SW 1271 (cell line): ENCODE measurements around the gene TBL1XR1.
"Not testable (repeated sequence)": the region's sequence is repeated elsewhere in the genome, so short reads cannot be mapped to it uniquely, and the experiment has no call there.

Source experiments
- DNase-seq, 2 experiments: peaks; one replicate each; lab custom pipeline; 2025; lab: John Stamatoyannopoulos, UW

TBL1XR1 gene

GRCh38 chr3:177141899-177142646, 55.2 kb downstream of the TBL1XR1 start:
- DNase-seq, result no peak

DNA sequence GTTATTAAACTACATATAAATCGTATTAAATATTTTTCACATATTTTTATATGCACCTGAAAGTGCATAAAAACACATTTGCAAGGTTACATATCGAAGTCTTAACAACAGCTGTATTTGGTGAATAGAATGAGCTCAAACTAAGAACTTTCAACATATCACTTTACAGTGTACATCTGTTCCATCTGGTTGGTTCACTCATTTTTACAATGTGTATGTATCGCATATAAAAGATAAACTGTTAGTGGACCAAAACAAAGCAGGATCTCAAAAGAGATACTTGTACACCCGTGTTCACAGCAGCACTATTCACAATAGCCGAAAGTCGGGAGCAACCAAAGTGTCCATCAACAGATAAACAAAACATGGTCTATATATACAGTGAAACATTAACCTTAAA, 55.8 kb downstream of the TBL1XR1 start:
- DNase-seq, result no peak

DNA sequence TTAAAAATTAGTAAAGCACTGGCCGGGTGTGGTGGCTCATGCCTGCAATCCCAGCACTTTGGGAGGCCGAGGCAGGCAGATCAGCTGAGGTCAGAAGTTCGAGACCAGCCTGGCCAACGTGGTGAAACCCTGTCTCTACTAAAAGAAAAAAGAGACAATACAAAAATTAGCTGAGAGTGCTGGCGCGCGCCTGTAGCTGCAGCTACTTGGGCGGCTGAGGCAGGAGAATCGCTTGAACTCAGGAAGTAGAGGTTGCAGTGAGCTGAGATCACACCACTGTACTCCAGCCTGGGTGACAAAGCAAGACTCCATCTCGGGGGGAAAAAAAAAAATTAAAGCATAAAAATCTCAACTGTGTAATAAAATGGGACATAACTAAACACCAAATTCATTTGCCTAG, 58.1 kb downstream of the TBL1XR1 start:
- DNase-seq, result not testable (repeated sequence)

DNA sequence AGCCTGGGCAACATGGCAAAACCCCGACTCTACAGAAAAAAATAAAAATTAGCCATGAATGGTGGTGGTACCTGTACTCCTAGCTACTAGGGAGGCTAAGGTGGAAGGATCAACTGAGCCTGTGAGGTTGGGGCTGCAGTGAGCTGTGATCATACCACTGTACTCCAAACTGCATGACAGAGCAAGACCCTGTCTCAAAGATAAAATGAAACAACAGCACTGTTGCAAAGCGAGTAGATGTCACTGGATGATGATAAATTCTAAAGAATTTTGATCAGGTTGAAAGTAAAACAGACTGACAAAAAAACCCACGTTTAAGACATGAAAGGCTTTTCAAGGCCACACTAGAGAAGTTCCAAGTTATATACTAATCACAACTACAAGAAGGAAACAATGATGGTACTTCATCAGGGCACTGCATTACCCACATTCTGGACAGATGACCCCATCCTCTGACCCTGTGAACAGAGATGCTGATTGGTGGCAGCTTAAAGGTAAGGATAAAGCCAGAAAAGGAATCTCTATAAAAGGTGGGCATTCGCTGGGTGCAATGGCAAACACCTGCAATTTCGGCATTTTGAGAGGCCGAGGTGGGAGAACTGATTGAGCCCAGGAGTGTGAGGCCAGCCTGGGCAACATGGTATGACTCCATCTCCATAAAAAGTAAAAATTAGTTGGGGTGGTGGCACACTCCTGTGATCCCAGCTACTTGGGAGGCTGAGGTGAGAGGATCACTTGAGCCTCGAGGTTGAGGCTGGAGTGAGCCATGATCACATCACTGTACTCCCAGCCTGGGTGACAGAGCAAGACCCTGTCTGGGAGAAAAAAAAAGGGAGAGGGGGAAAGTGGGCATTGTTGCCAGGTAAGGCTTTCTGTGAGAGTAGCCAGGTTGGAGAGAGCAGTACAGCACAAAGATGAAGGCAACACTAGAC, 59.2 kb downstream of the TBL1XR1 start:
- no peak for DNase-seq

DNA sequence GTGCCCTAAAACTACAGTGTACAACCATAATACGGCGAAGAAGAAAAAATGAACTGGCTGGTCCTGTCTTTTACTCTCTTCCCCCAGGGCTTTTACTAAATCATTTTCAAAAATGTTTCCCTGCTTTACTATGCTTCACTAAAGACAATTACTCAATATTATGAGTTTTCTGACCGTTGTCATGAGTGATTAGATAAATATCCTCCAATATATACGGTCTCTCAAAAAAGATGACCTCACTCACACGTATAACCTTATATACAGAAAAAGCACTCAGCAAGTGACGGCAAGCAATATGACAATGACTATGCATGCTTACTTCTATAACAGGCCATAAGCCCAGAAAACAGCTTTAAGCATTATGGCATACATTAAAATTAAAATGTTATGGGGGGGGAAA, 60.5 kb downstream of the TBL1XR1 start:
- no peak for DNase-seq

GRCh38 chr3:177135841-177136492, 61.3 kb downstream of the TBL1XR1 start:
- DNase-seq, result no peak

DNA sequence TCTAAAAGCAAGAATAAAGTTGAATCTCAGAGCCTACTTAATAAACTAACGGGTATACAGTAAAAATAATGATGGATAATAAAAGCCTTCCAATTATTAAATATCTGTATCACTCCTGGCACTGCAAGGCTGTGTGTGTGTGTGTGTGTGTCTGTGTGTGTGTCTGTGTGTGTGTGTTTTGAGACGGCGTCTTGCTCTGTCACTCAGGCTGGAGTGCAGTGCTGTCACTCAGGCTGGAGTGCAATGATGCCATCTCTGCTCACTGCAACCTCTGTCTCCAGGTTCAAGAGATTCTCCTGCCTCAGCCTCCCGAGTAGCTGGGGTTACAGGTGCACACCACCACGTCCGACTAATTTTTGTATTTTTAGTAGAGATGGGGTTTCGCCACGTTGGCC, 62.5 kb downstream of the TBL1XR1 start:
- DNase-seq, result no peak

- no peak for DNase-seq
Measured at GRCh38 chr3:177133860-177134815, 63.1 kb downstream of the TBL1XR1 start.

- DNase-seq, result no peak
Measured at GRCh38 chr3:177131927-177132636, 65.2 kb downstream of the TBL1XR1 start.

DNA sequence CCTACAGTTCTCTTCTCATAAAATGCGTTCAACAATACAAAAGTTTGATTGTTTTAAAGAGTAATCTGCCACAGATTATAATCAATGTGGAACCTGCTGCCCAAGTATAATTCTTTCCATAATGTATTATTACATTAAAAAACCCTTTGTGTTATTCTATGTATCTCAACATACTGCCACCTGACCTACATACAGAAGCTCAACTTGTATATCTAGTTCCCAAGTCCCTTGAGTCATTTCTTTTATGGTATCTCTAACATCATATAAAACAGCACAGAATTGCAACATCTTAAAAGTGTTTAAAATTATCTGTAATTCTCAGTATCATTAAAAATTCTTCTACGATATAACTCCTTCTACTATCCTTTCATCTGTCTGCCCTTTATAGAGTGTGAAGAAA, 70.3 kb downstream of the TBL1XR1 start:
- DNase-seq, result no peak

DNA sequence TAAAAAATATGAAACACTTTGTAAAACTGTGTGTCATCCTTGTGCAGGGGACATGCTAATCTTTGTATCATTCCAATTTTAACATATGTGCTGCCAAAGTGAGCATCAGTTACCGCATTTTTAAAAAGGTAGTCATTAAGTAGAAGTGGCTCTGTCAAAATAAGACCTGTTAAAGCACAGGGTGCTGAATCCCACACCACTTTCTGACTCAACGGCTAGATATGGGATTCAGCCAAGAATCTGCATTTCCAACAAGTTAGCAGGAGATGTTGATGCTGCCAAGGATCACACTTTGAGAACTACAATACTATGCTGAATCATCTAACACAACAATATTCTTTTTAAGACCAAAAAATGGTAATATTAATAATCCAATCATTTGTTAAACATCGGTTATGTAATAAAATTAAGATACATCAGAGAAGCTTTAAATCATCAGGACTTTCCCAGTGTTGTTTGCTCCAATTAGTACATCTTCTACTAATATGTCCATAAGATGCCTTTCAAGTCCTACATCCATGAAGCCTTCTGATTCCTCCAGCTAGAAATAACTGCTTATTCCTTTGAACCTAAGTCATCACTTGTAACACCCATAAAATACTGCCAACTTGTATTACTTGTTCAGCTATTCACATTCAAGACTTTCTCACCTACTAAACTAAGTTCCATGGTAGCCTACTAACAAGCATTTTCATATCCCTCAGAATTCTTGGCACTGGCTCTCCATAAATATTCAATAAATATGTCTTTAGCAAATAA, 71.1 kb downstream of the TBL1XR1 start:
- no peak for DNase-seq

DNA sequence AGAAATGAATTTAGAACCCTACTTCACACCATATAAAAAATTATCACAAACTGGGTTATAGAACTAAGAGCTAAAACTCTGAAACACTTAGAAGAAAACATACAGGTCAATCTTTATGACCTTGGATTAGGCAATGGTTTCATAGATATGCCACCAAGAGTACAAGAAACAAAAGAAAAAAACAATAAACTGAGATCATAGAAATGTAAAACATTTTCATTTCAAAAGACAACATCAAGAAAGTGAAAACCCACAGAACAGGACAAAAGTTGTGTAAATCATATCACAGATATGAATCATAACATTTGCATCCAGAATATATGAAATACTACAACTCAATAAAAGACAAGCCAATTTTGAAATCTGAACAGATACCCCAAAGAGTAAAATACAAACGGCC, 72.4 kb downstream of the TBL1XR1 start:
- no peak for DNase-seq

- no peak for DNase-seq
Measured at GRCh38 chr3:177123822-177124221, 73.5 kb downstream of the TBL1XR1 start.

DNA sequence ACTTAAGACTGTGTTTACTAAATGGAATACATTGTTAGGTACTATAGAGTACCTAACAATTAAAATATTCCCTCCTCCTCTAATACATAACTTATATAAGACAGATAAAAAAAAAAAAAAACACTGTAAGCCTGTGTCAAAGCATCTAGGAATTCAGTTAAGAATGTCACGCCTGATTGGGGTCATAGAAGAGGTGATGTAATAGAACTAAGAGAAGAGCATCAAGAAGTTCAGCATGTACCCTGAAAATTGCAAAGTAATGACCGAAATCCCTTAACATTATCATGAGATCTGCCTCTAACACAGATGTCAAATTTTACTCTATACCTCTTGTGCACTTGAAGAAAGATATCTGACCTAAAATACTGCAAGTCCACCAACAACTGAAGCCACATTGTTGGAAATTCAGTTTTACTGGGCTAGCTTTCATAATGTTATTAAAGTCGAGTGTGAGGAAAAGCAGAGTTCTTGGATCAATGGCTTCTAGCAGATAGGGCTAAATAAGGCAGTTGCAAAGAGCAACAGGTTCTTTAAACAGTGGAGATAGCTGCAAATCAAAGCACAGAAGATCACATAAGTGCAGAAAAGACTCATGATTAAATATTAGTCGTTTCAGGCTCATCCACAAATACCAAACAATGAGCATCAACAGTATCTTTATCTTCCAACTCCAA, 75.0 kb downstream of the TBL1XR1 start:
- DNase-seq, result no peak

- DNase-seq, result no peak
Measured at GRCh38 chr3:177119829-177120228, 77.5 kb downstream of the TBL1XR1 start.

DNA sequence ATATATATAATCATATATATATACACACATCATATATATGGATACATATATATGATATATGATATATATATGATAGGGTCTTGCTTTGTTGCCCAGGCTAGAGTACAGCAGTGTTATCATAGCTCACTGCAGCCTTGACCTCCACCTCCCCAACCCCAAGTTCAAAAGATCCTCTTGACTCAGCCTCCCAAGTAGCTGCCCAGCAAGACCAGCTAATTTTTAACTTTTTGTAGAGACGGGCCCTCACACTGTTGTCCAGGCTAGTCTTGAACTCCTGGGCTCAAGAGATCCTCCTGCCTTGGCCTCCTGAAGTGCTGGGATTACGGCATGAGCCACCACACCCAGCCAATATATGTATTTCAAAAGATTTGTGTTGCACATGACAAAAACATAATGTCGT, 83.0 kb downstream of the TBL1XR1 start:
- no peak for DNase-seq

- DNase-seq, result no peak
Measured at GRCh38 chr3:177111541-177111949, 85.7 kb downstream of the TBL1XR1 start.

DNA sequence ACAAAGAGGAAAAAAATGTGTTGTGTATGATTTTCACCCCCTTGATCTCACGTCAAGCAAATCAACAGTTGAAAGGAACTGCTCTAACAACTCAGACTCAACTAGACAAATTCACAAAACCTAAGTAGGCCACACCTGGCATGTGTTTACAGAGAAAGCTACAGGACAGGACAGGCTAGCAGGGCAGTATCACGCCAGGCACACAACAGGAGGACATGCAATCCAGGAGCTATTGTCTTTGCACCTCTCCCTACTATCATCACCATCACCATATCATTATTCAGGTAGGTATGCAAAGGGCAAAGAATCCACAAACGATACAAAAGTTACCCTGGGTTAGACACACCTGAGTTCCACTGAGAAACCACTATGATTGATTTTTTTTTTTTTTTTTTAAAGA, 86.4 kb downstream of the TBL1XR1 start:
- no peak for DNase-seq

DNA sequence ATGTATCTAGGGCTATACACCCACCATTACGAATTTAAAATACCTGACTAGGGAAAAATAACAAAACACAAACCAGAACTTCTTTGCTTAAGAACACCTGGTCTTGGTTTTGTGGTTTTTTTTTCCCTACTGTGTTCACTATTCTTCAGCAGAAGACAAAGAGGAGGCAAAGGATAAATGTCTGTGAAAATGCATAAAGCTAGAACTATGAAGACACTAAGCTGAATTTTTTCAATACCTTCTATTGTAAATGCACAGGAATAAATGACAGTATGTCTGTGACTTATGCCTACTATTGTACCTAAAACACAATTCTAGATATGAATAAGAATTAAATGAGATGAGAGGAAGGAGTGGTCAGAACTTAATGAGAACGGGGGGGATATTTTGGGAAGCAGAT, 86.9 kb downstream of the TBL1XR1 start:
- DNase-seq, result no peak
